Non-pigmented ciliary epithelial cell (primary cell): ENCODE results near the gene FAM149B1.

Experiments
- DNase-seq: peaks from one replicate; pipeline ENCODE4 v3.0.0-alpha.2; 2010; ENCODE audit warnings: low read depth

Gene FAM149B1

DNA sequence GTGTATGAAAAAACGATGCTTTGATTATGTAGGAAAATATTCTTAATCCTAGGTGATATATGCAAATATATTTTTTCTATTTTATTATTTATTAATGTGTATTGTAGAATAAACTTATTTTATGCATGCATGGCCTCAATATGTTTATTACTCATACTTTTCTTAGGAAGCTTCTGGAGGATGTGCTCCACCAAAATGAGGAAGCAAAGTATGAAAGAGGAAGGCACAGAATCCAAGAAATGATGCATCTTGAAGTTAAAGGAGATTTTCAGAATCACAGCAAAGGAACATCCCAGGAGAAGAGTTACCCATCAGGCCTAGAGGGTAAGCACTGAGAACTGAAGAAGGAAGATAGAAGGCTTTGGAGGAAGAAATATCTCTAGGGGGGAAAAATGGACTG lies 119.5 kb downstream of the FAM149B1 start:
- no peak for DNase-seq

- no peak for DNase-seq
Measured at GRCh38 chr10:73289958-73290357, 122.0 kb downstream of the FAM149B1 start.

GRCh38 chr10:73293461-73293860 lies 125.5 kb downstream of the FAM149B1 start:
- DNase-seq: no peak
